Glutamatergic neuron (in vitro differentiated cells): ENCODE results near the gene ABCA12. TPM values are rescaled to one million over a fixed set of nuclear protein-coding genes. Genes with fewer than 3 reads are reported as not detected.

Source experiments
- DNase-seq: peaks from one replicate; pipeline ENCODE4 v3.0.0; 2022
- H3K27ac Mint-ChIP-seq: one replicate; pipeline ENCODE4 v1.8.0; 2020; ENCODE audit warnings: mild to moderate bottlenecking, mixed read lengths, inconsistent platforms; ENCODE audit not compliant: unreplicated experiment
- H3K27me3 Mint-ChIP-seq: one replicate; pipeline ENCODE4 v1.8.0; 2020; ENCODE audit warnings: mild to moderate bottlenecking, moderate library complexity, mixed read lengths, inconsistent platforms; ENCODE audit not compliant: unreplicated experiment
- H3K36me3 Mint-ChIP-seq: one replicate; pipeline ENCODE4 v1.8.0; 2020; ENCODE audit warnings: mild to moderate bottlenecking, mixed read lengths, inconsistent platforms; ENCODE audit not compliant: unreplicated experiment
- H3K4me1 Mint-ChIP-seq: one replicate; pipeline ENCODE4 v1.8.0; 2020; ENCODE audit warnings: mild to moderate bottlenecking, low read depth, mixed read lengths, inconsistent platforms; ENCODE audit not compliant: unreplicated experiment
- H3K4me3 Mint-ChIP-seq: one replicate; pipeline ENCODE4 v1.8.0; 2020; ENCODE audit warnings: mild to moderate bottlenecking, mixed read lengths, inconsistent platforms; ENCODE audit not compliant: unreplicated experiment
- H3K9me3 Mint-ChIP-seq: one replicate; pipeline ENCODE4 v1.8.0; 2020; ENCODE audit warnings: mild to moderate bottlenecking, moderate library complexity, mixed read lengths, inconsistent platforms; ENCODE audit not compliant: unreplicated experiment
- CTCF ChIP-seq: fragments of 200-600 bp; sonication (generic); IDR thresholded peaks from one replicate; pipeline ENCODE4 v1.5.0; 2021; ENCODE audit not compliant: partially characterized antibody, unreplicated experiment
- total RNA-seq: library from RNA; stranded (reverse); fragmentation: NEBNext Ultra II Directional; extraction: Animal tissue kit (Norgen Biotek cat#: 25700); gene quantifications from one replicate; pipeline ENCODE4 v1.2.1, GENCODE V29; 2021; ENCODE audit not compliant: unreplicated experiment

Gene ABCA12
- total RNA-seq, 1 donor from 2014 or later = 0.37 TPM

- peaks cover 28% of the 10 kb centered on the region for H3K4me1 Mint-ChIP-seq
- no peak overlapping the region for H3K4me3 Mint-ChIP-seq
- H3K27ac Mint-ChIP-seq = no peak overlapping the region
- DNase-seq = no peak
- H3K27me3 Mint-ChIP-seq = no peaks in the 10 kb centered on the region
- TF ChIP-seq CTCF = no peak
- no peaks in the 10 kb centered on the region for H3K9me3 Mint-ChIP-seq
- no peaks in the 10 kb centered on the region for H3K36me3 Mint-ChIP-seq
Observed at GRCh38 chr2:215082446-215082845, 56.0 kb downstream of the ABCA12 start.

- H3K9me3 Mint-ChIP-seq = no peaks in the 10 kb centered on the region
- no peak for TF ChIP-seq CTCF
- H3K36me3 Mint-ChIP-seq = no peaks in the 10 kb centered on the region
- H3K27ac Mint-ChIP-seq = no peak overlapping the region
- H3K27me3 Mint-ChIP-seq = no peaks in the 10 kb centered on the region
- no peak overlapping the region for H3K4me3 Mint-ChIP-seq
- peaks cover 39% of the 10 kb centered on the region for H3K4me1 Mint-ChIP-seq
- no peak for DNase-seq
Observed at GRCh38 chr2:215080545-215080944, 57.9 kb downstream of the ABCA12 start.

GRCh38 chr2:215071676-215072075, 66.8 kb downstream of the ABCA12 start:
- TF ChIP-seq CTCF = no peak
- Mint-ChIP-seq H3K9me3 (no peaks in the 10 kb centered on the region), H3K4me1 (peaks cover 19% of the 10 kb centered on the region), H3K27ac (no peak overlapping the region), H3K27me3 (peaks cover 6% of the 10 kb centered on the region), H3K36me3 (no peaks in the 10 kb centered on the region), H3K4me3 (no peak overlapping the region)
- no peak for DNase-seq

GRCh38 chr2:215068399-215068798, 70.0 kb downstream of the ABCA12 start:
- no peak for DNase-seq
- no peaks in the 10 kb centered on the region for H3K9me3 Mint-ChIP-seq
- no peak for TF ChIP-seq CTCF
- H3K27me3 Mint-ChIP-seq = peaks cover 3% of the 10 kb centered on the region
- H3K4me3 Mint-ChIP-seq = no peak overlapping the region
- H3K36me3 Mint-ChIP-seq = no peaks in the 10 kb centered on the region
- peaks cover 7% of the 10 kb centered on the region for H3K4me1 Mint-ChIP-seq
- H3K27ac Mint-ChIP-seq = no peak overlapping the region

- H3K27me3 Mint-ChIP-seq = peaks cover 2% of the 10 kb centered on the region
- no peaks in the 10 kb centered on the region for H3K9me3 Mint-ChIP-seq
- H3K4me3 Mint-ChIP-seq = no peak overlapping the region
- no peaks in the 10 kb centered on the region for H3K36me3 Mint-ChIP-seq
- H3K4me1 Mint-ChIP-seq = peaks cover 10% of the 10 kb centered on the region
- no peak for DNase-seq
- TF ChIP-seq CTCF = no peak
- H3K27ac Mint-ChIP-seq = no peak overlapping the region
Observed at GRCh38 chr2:215066124-215066523, 72.3 kb downstream of the ABCA12 start.
